GM19023 (cell line): Measurements from ENCODE around the gene ARHGEF28.

ENCODE experiments used
- ATAC-seq: cut with Tn5 transposase; IDR thresholded peaks from one replicate; pipeline ENCODE4 v1.9.1; 2021; ENCODE audit warnings: mild to moderate bottlenecking, moderate library complexity; ENCODE audit not compliant: unreplicated experiment

ARHGEF28 gene

GRCh38 chr5:73617510-73618279 is 8.3 kb upstream of the ARHGEF28 start:
- no peak for ATAC-seq

DNA sequence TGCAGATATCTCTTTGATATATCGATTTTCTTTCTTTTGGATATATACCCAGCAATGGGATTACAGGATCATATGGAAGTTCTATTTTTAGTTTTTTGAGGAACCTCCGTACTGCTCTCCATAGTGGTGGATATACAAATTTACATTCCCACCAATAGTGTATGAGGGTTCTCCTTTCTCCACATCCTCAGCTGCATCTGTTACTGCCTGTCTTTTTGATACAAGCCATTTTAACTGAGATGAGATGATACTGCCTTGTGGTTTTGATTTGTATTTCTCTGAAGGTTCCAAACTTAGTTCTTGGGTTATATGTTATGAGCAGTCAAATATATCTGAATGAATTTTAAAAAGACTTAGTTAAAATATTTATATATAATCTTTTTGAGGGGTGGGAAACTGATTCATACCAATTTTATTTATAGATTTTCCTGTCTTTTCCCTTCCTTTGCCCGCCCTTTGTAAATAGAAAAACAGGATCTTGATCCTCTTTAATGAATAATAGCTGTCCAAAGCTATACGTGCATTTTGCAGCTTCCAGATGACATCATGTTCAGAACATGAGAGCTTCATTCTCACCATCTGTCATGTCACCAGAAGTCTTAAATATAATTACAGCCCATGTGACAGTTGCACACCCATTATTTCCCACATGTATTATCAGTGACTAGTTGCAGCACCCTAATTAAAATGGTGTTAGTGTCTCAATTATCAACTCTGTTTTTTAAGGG is 6.2 kb upstream of the ARHGEF28 start:
- no peak for ATAC-seq

- no peak for ATAC-seq
Measured at GRCh38 chr5:73620334-73620687, 5.7 kb upstream of the ARHGEF28 start.

GRCh38 chr5:73623060-73623459 is 2.9 kb upstream of the ARHGEF28 start:
- no peak for ATAC-seq

- ATAC-seq, result no peak
Measured at GRCh38 chr5:73623901-73624404, 2.0 kb upstream of the ARHGEF28 start.

DNA sequence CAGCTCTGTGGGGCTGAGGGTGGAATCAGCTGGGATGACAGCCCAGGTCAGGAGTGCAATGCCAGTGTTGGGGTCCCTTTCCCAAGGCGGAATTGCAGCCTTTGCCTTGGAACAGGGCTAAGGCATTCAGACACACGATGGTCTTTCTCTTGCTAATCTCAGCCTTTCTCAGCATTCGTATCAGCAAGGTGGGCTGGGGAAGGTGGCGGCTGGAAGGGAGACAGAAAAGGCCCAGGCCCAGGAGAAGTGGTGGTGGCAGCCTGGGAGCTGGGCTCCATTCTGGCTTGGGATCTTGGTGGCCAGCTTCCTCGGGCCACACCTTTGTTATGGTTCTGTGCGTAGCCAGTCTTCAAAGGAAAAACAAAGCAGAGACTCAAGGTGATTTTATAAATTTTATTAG is 1.1 kb upstream of the ARHGEF28 start:
- ATAC-seq, result no peak

GRCh38 chr5:73625372-73625943 is 538 bp upstream of the ARHGEF28 start:
- no peak for ATAC-seq

- no peak for ATAC-seq
Measured at GRCh38 chr5:73626814-73627313, 868 bp downstream of the ARHGEF28 start.

- ATAC-seq, result no peak
Measured at GRCh38 chr5:73629456-73629855, 3.5 kb downstream of the ARHGEF28 start.

- ATAC-seq, result no peak
Measured at GRCh38 chr5:73630765-73631164, 4.8 kb downstream of the ARHGEF28 start.

DNA sequence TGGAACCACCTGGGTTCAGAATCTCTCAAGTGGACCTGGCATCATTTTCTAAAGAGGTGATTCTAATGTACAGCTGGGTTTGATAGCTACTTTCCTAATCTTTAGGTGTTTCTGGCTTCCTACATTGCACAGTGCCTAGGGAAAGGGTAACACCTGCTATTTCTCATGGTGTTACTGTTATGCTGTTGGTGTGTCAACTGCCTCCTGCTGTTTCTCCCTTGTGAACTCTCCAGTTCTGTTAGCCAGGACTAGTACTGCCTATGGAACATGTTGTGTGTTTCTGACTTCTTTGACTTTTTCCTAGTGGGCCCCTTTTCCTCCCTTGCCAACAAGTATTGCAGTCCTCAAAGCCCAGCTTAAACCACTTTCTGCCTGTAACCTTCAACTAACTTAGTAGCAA is 5.5 kb downstream of the ARHGEF28 start:
- ATAC-seq, result no peak

- ATAC-seq, result no peak
Measured at GRCh38 chr5:73633060-73633459, 7.1 kb downstream of the ARHGEF28 start.

GRCh38 chr5:73636408-73636807 is 10.4 kb downstream of the ARHGEF28 start:
- ATAC-seq, result no peak

- ATAC-seq, result no peak
Measured at GRCh38 chr5:73637565-73637964, 11.6 kb downstream of the ARHGEF28 start.

GRCh38 chr5:73638344-73639095 is 12.5 kb downstream of the ARHGEF28 start:
- ATAC-seq, result no peak

- ATAC-seq, result no peak
Measured at GRCh38 chr5:73640861-73641320, 14.9 kb downstream of the ARHGEF28 start.

DNA sequence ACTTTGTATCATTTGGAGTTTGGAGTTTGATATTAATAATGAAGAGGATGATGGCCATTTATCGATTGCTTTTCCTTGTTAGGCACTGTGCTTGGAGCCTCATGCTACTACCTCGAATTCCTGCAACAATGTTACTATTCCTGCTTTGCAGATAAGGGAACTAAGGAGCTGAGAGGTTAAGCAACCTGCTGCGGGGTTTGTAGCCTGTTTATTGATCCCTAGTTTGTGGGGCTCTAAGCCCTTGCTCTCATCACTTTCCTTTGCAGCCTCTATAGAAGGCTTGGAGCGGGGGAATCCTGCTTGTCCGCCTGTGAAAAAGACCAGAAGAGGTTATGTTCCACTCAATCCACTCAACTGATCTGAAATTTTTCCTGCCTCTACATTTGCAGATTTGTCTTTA is 15.8 kb downstream of the ARHGEF28 start:
- no peak for ATAC-seq

DNA sequence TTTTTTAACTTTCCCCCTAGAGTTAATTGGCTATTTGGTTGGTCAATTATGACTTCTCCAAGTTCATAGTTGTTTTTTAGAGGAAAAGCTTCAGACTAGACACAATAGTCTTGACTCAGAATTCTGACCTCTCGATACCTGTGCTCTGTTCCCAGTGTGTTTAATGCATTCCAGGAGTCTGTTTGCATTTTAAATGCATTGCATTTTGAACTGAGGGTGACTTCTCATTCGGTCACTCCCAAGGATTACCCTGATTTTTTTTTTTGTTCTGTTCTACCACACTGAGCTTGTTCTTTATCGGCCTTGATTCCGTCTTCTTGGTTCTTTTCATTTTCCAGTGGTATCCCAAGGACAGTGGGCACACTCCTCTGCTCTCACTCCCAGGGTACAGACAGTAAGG is 16.3 kb downstream of the ARHGEF28 start:
- ATAC-seq, result no peak

DNA sequence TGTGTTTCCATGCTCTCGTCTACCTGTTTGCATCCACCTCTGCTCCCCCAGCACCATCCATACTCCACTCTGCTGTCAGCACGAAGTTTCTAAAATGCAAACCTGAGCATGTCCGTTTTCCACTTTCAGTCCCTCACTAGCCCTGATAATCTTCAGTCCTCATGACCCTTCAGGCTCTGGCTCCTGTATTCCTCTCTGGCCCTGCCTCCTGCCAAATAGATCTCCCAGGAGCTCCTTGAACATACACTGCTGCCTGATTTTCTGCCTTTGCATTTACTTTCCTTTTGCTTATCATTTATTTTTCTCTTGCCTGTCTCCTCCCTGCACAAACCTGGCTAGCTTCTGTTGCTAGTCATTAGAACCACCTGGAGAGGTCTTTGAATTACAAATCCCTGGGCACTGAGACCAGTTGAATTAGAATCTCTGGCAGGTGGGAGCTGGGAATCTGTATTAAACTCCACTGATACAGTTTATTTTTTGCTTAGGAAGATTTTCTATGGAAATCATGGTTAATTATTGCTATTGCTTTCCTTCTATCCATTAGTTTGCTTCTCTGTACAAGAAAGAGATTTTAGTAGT is 18.5 kb downstream of the ARHGEF28 start:
- no peak for ATAC-seq

DNA sequence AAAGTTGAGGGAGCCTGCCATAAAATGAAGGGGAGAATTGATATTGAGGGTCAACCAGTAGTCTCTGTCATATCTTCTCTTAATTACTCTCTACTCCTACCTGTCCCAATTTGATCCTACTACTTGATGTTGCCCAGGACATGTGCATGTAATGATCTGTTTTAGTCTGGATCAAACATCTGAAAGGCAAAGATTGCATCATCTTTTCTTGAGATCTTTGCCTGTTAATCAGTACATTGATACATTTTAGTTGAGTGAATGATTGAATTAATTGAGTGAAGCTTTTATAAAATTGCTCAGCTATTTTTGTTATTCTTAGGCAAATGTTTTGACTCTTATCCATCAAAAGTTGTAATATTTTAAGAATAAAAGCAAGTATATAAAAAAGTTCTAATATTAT is 21.7 kb downstream of the ARHGEF28 start:
- no peak for ATAC-seq

- ATAC-seq, result no peak
Measured at GRCh38 chr5:73648515-73648914, 22.5 kb downstream of the ARHGEF28 start.
